Ovary (tissue), 3 donors: ENCODE results near the gene SMAD5.

ENCODE experiments used
- EP300 ChIP-seq: sonication (generic); formaldehyde crosslinking; IDR thresholded peaks from one replicate; pipeline ENCODE4 v1.6.1; 2017; ENCODE audit warnings: antibody characterized with exemption
- POLR2A ChIP-seq: fragments of 450-650 bp; IDR thresholded peaks from one replicate; pipeline ENCODE4 v1.6.1; 2017; ENCODE audit warnings: antibody characterized with exemption, mild to moderate bottlenecking, moderate library complexity
- TF ChIP-seq, protein P1 (sequence below), 3 donors: fragments of 450-650 bp in 2 of 3; fragments of 200-600 bp in 1 of 3; IDR thresholded peaks; one replicate each; pipeline versions ENCODE4 v1.5.1 to v1.8.0; 2016 to 2022; ENCODE audit warnings: antibody characterized with exemption in 3 of 3, mild to moderate bottlenecking in 1 of 3
- donor health status: DM: no; HTN: no; CAD: no.

GRCh38 chr5:136108766-136109165 is 23.9 kb upstream of the SMAD5 start:
- TF ChIP-seq, protein P1, sequence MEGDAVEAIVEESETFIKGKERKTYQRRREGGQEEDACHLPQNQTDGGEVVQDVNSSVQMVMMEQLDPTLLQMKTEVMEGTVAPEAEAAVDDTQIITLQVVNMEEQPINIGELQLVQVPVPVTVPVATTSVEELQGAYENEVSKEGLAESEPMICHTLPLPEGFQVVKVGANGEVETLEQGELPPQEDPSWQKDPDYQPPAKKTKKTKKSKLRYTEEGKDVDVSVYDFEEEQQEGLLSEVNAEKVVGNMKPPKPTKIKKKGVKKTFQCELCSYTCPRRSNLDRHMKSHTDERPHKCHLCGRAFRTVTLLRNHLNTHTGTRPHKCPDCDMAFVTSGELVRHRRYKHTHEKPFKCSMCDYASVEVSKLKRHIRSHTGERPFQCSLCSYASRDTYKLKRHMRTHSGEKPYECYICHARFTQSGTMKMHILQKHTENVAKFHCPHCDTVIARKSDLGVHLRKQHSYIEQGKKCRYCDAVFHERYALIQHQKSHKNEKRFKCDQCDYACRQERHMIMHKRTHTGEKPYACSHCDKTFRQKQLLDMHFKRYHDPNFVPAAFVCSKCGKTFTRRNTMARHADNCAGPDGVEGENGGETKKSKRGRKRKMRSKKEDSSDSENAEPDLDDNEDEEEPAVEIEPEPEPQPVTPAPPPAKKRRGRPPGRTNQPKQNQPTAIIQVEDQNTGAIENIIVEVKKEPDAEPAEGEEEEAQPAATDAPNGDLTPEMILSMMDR (IDR thresholded peaks at IDR 0.05) = no peak
- TF ChIP-seq POLR2A (no peak), EP300 (no peak)
